GM12864 (cell line): Measurements from ENCODE around the gene NUCB2.
"Not testable (repeated sequence)": the region's sequence is repeated elsewhere in the genome, so short reads cannot be mapped to it uniquely, and the experiment has no call there.

Experiments
- DNase-seq: peaks from one replicate; pipeline ENCODE4 v3.0.0-alpha.2; 2011; ENCODE audit warnings: low read depth
- H3K4me3 ChIP-seq: 2 replicates; pipeline ENCODE4 v1.5.1; 2011; ENCODE audit warnings: mild to moderate bottlenecking, low read depth, low read length, control low read depth
- TF ChIP-seq, protein P1 (sequence below): IDR thresholded peaks from 2 replicates; pipeline ENCODE4 v1.5.1; 2011; ENCODE audit warnings: low read depth, mild to moderate bottlenecking, moderate library complexity, low read length, control low read depth, inconsistent platforms; ENCODE audit errors: missing control alignments

The NUCB2 gene

DNA sequence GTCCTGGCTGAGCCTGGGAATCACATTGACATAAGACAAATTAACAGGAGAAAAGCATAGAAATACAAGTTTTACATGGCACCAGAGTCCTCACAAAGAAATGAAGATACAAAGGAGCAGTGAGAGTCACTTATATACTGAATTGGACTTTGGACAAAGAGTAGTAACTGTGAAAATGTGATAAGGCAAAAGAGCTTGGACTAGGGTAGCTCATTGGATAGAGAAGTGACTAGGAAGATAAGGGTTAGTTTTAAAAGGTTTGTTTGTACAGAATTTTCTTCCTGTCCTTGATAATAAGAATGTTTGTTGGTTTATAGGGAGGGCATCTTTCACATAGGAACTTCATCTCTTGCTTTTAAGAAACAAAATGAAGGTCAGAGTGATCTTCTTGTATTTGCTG lies 17.9 kb upstream of the NUCB2 start:
- no peak overlapping the region for H3K4me3 ChIP-seq
- DNase-seq, result no peak
- TF ChIP-seq, protein P1, sequence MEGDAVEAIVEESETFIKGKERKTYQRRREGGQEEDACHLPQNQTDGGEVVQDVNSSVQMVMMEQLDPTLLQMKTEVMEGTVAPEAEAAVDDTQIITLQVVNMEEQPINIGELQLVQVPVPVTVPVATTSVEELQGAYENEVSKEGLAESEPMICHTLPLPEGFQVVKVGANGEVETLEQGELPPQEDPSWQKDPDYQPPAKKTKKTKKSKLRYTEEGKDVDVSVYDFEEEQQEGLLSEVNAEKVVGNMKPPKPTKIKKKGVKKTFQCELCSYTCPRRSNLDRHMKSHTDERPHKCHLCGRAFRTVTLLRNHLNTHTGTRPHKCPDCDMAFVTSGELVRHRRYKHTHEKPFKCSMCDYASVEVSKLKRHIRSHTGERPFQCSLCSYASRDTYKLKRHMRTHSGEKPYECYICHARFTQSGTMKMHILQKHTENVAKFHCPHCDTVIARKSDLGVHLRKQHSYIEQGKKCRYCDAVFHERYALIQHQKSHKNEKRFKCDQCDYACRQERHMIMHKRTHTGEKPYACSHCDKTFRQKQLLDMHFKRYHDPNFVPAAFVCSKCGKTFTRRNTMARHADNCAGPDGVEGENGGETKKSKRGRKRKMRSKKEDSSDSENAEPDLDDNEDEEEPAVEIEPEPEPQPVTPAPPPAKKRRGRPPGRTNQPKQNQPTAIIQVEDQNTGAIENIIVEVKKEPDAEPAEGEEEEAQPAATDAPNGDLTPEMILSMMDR, result no peak

- TF ChIP-seq, protein P1, result no peak
- DNase-seq, result no peak
- H3K4me3 ChIP-seq, result no peak overlapping the region
Observed at GRCh38 chr11:17259519-17259918, 17.0 kb upstream of the NUCB2 start.

DNA sequence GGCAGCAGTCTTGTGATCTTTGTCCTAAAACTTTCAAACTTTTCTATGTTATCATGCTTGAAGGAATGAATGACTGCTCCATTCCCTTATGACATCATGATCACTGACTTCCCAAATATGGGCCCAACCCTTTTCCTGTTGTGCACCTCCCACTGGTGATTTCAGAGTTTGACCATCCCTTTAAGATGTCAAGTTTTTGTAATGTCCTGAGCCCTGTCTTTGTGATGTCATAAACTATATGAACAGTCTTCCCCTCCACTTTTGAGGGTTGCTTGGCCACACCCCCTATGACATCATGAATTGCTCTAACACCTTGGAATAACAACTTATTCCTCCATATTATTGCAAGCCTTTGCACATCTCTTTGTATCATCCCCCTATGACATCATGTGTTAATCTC lies 16.5 kb upstream of the NUCB2 start:
- DNase-seq, result no peak
- H3K4me3 ChIP-seq, result no peak overlapping the region
- TF ChIP-seq, protein P1, result no peak

GRCh38 chr11:17263769-17264168 lies 12.8 kb upstream of the NUCB2 start:
- DNase-seq, result no peak
- no peak overlapping the region for H3K4me3 ChIP-seq
- TF ChIP-seq, protein P1, result no peak

DNA sequence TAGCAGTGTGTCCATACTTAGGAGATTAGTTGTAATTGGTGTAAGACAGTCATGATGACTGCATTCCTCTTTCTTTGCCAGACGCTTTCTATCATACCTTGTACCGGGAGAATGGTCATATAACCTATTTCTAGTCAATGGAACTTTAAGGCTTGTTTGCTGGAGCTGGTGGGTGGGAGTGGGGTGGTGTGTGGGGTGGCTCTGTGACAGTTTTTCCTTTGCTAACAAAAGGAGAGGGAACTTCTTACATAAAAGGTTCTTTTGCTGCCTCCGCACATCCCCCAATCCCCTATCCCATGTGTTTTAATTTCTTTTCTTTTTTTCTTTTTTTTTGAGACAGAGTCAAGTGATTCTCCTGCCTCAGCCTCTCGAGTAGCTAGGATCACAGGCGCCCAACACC lies 9.8 kb upstream of the NUCB2 start:
- DNase-seq, result no peak
- H3K4me3 ChIP-seq, result no peak overlapping the region
- TF ChIP-seq, protein P1, result no peak

GRCh38 chr11:17267576-17267975 lies 9.0 kb upstream of the NUCB2 start:
- H3K4me3 ChIP-seq, result no peak overlapping the region
- no peak for DNase-seq
- TF ChIP-seq, protein P1, result no peak

DNA sequence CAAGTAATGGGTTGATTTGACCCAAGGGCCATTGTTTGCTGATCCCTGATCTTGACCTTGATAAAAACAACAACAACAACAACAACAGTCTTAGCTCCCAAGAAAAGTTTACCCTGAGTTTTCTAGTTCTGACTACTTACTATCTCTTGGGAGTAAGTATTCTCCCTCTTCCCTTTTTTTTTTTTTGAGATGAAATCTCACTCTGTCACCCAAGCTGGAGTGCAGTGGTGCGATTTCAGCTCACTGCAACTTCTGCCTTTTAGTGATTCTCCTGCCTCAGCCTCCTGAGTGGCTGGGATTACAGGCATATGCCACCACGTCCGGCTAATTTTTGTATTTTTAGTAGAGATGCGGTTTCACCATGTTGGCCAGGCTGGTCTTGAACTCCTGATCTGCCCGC lies 8.0 kb upstream of the NUCB2 start:
- DNase-seq, H3K4me3 ChIP-seq: not testable (repeated sequence)

DNA sequence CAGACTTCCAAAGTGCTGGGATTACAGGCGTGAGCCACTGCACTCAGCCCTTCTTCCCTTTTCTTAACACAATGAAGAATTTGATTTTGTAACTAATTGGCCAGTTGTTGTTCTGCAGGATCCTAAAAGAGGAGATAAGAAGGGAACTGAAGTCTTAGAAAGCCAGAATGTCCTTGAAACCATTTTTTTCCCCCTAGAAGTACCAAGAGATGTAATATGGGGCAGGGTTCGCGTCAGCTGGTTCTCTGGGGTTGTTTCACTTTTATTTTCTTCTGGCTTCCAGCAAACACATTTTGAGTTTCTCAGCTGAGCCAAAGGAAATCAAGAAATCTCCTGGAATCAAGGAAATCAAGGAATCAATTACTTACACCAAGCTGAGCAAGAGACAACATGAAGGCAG lies 7.6 kb upstream of the NUCB2 start:
- TF ChIP-seq, protein P1, result no peak
- no peak for DNase-seq
- H3K4me3 ChIP-seq, result no peak overlapping the region; the same call in 1 of the 2 replicates
